Stimulated activated CD4-positive, alpha-beta T cell treated with anti-CD3 and anti-CD28 coated beads, Interleukin-4, amount 100 ng/mL, for 24 hours (primary cell): ENCODE measurements around the gene CD300A.

Source experiments
- DNase-seq: peaks from one replicate; pipeline ENCODE4 v3.0.0-alpha.2; 2020

Gene CD300A

DNA sequence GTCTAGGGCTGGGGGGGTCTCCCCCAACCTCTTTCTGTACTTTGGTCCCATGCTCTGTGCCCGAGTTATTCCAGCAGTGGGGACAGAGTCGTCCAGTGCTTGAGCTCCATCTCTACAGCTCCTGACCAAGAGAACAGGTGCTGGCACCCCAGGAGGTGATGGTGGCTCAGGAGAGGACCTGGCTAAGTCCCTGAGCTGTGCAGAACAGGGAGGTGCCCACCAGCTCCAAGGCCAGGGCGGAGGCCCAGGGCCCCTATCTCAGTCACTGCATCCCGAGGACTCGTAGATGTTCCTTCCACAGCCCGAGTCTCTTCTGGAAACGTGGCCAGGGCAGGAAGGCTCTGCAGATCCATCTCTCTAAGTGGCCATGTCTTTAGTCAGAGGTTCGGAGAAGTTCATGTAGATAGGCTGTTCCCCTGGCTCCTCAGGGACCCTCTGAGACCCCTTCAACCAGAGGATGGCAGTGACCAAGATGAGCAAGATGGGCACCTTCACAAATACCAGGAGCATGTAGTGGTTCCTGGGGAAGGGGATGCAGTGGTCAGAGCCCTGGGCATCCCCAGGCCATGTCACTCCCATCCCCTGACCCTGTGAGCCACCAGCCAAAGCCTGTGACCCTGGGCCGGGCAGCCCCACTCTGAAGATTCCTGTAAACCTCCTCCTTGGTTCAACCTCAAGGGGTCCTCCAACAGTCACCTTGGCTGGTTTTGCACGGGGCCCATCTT is 56.1 kb downstream of the CD300A start:
- no peak for DNase-seq

DNA sequence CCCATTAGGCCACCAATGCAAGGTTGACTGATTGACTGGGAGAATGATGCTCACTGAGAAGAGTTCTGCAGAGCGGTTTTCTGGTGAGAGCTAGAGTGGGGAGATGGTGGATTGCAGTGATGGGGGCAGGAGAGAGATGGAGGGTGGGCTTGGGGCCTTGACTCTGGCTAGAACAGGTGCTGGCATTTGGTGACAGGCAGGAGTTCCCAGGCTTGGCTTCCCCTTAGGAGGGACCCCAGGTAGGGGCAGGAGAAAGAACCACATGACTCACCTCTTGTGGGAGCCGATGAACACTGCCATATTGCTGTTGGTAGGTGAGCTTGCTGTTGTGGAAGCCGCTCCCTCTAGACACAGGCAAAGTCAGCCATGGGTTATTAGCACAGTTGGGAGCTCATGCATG is 56.9 kb downstream of the CD300A start:
- no peak for DNase-seq

DNA sequence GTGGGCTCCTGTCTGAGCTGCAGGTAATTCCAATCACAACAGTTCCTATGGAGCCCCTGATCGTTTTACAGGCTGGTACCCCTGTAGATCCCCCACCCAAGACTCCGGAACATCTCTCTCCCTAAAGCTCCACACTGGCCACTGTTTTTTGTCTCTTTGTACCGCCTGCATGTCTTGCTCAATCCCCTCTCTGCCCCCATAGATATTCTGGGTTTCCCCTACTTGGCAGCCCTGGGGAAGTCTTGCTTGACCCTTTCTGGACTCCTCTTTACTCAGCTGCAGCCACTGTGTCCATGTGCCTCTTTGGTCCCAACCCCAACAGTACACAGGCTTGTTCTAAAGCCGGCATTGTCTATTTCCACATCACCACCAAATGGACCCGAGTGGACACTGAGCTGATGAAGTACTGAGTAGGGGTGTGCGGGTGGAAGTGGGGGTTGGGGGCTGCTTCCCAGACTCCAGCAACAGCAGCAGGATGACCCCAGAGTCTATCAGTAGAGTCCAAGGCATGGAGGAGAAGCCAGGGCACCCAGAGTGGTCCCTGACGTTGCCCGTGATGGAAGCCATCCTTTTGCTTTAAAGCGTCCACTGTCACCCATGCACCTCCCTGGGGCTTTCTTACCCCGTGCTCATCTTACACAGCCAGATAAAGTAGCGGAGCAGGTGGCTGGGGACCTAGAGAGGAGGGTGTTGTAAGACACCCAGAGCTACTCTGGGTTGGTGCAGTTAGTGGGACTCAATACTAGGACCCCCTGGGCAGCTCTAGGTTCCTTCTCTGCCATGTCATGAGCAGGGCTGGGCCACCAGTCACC is 58.4 kb downstream of the CD300A start:
- no peak for DNase-seq

DNA sequence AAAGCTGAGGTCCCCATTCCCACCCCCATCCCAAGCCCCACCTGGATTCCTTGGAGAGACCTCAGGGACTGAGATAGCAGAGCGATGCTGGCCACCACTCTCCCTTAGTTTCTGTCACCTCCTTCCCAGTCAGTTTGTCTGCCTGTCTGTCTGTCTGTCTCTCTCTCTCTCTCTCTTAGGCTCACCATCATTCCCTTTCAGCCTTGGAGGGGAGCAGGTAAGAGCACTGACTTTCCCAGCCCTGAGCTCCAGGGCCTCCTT is 59.0 kb downstream of the CD300A start:
- DNase-seq: no peak

DNA sequence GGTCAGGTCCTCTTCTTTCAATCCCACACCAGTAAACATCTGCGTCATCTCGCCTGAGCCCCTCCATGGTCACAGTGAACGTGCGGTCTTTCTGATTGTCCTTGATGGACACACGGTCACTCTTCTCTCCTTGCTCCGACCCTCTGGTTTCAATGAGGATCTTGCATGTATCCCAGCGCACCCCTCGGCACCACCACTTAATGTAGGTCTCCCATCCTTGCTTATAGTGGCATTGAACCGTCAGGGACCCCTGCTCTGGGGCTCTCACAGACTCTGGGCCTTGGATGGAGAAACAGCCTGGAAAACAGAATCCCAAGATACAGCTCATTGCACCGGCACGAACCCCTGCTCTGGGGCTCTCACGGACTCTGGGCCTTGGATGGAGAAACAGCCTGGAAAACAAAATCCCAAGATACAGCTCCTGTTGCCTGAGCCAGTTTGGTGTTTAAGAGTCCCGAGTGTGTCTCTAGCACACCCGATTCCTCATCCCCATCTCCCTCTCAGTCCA is 59.4 kb downstream of the CD300A start:
- DNase-seq: no peak

DNA sequence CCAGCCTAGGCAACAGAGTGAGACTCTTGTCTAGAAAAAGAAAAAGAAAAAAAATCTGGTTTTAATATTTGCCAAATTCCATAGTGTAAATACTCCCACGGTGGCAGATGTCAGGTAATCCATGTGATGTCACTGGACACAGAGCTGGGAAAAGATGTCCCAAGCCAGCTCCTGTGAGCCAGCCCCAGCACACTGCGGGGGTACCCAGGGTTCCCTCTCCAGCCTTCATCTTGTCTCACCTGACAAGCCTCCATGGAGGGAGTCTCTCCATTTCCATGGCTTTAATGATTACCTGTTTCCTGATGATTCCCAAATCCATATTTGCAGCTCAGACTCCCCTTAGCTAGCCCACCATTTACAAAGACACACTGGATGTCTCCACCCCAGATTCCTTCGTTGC is 60.2 kb downstream of the CD300A start:
- no peak for DNase-seq

DNA sequence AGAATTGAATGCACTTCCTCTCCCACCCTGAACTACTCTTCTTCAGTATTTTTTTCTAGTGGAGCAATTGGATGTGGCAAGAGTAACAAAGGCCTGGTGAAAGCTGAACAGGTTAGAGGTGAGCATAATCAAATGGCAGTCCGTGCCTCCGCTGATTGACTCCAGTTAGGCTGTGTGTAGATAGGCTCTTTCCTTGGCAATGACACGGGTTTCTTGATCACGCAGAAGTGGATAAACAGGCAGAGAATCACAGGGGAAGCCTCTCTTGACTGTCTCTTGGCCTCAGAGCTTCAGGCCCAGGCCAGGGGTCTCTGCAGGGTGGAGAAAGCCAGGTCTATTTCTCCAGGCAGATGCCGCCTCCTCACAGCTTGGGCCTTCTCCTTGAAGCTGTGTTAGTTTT is 60.6 kb downstream of the CD300A start:
- no peak for DNase-seq

DNA sequence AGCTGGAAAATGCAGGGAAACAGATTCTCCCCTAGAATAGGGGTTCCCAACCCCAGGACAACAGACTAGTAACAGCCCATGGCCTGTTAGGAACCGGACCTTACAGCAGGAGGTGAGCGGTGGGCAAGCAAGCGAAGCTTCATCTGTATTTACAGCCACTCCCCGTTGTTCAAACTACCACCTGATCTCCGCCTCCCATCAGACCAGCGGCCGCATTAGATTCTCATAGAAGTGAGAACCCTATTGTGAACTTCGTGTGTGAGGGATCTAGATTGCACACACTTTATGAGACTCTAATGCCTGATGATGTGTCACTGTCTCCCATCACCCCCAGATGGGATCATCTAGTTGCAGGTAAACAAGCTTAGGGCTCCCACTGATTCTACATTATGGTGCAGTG is 61.3 kb downstream of the CD300A start:
- peak; percentile 1 for DNase-seq

DNA sequence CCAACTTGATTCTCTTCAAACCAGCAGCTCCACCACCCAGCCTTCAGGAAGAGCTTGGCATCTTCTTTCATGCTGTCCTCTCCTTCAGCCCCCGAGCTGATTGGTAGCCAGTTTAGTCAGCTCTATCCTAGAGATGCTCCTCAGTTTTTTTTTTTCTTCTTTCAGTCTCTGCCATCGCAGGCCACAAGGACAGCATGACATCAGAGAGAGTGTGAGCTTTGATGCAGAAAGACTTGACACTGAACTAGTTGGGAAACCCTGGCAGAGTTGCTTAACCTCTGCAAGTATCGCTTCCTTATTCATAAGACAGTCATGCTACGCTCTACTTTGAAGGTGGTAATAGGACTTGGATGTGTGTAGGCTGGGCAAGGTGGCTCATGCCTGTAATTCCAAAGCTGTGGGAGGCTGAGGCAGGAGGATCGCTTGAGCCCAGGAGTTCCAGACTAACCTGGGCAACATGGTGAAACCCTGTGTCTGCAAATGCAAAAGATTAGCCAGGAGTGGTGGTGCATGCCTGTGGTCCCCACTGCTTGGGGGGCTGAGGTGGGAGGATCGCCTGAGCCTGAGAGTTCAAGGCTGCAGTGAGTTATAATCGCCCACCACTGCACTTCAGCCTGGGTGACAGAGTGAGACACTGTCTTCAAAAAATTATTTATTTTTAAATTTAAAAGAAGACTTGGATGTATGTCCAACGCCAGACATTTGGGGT is 62.2 kb downstream of the CD300A start:
- DNase-seq: peak; percentile 1

DNA sequence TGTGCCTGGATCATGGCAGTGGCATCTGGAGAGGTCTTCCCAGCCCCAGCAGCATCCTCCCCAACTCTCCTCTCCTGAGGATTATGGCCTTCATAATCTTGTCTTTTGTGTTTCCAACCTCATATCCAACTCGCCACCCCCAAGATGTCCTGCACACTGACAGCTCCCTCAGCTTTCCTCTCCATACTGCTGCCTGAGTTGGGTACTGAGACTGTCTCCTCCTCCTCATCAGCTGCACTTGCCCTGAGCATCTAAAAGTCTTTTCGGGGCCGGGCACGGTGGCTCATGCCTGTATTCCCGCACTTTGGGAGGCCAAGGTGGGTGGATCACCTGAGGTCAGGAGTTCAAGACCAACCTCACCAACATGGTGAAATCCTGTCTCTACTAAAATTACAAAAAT is 62.8 kb downstream of the CD300A start:
- DNase-seq: peak; percentile 2

DNA sequence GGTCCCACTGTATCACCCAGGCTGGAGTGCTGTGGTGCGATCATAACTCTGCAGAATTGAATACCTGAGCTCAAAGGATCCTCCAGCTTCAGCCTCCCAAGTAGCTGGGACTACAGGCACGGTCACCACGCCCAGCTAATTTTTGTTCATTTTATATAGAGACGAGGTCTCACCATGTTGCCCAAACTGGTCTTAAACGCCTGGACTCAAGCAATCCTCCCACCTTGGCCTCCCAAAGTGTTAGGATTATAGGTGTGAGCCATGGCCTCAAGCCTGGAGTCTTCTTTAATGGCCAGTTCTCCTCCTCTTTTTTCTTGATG is 64.4 kb downstream of the CD300A start:
- DNase-seq: peak; percentile 1

DNA sequence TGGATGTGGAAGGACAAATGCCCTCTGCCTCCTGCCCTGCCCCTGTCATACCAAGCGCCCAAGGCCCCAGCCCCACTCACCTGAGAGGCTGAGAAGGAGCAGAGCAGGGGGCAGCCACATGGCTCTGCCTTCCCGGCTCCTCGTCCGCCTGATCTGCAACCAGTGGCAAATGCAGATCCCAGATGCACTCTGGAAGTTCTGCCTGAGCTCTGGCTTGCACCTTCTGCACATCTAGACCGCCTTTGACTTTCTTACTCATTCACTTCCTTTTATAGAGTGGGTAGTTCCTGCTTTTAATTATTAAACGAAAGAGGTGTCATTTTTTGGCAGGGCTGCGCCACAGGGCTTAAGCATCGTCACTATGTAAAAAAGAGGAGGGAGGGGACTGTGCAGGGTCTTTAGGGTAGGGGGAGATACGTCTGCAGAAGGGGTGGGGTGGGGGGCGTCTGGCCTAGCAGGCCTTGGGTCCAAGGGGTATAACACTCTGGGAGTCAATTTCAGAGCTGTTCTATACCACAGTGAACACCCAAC is 64.9 kb downstream of the CD300A start, which contains the start of gene CD300LB:
CD300LB (minus strand) TSS at position 245 of the 531 bp plus-strand sequence; CDS start at position 120, 125 bp downstream.
- DNase-seq: peak; percentile 2

DNA sequence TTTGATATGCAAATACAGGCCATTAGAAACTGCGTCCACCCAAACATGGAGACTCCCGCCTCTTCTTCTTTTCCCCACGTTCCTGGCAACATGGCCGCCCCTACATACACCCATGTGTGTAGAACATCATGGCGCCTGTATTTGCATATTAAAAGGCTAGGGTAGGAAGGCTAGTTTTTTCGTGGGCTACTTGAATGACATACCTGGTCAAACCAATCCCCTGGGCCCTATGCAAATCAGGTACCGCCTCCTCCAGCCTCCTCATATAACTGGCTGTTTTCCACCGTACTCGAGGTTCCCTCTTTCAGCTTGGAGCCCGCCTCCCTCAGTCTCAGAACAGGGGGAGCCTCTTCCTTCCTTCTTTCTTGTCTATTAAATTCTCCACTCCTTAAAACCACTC is 65.7 kb downstream of the CD300A start:
- peak; percentile 3 for DNase-seq
